Measurements from ENCODE around the gene SLC9A5.

SLC9A5 gene

GRCh38 chr16:67284699-67285646, 36.2 kb downstream of the SLC9A5 start:
- no peak overlapping the region for H3K27ac ChIP-seq (ENCODE audit: low read length)
- no peaks in the 10 kb centered on the region for H3K4me1 ChIP-seq (ENCODE audit: control insufficient read depth, insufficient read depth, low read length)
- no peaks in the 10 kb centered on the region for H3K27me3 ChIP-seq (ENCODE audit: control insufficient read depth in 1 of 2, insufficient read depth in 2 of 2, low read length in 2 of 2)
- H3K4me3 ChIP-seq (ENCODE audit: low read length in 2 of 2), result no peak overlapping the region
- H3K36me3 ChIP-seq (ENCODE audit: control insufficient read depth in 2 of 2, insufficient read depth in 2 of 2, low read length in 2 of 2), result no peaks in the 10 kb centered on the region
- H3K9me3 ChIP-seq (ENCODE audit: control insufficient read depth in 2 of 2, low read length in 2 of 2), result no peaks in the 10 kb centered on the region
- H3K9ac ChIP-seq (ENCODE audit: low read length in 2 of 2), result no peak overlapping the region

- no peaks in the 10 kb centered on the region for H3K27me3 ChIP-seq (ENCODE audit: control insufficient read depth in 1 of 2, insufficient read depth in 2 of 2, low read length in 2 of 2)
- no peaks in the 10 kb centered on the region for H3K36me3 ChIP-seq (ENCODE audit: control insufficient read depth in 2 of 2, insufficient read depth in 2 of 2, low read length in 2 of 2)
- H3K9me3 ChIP-seq (ENCODE audit: control insufficient read depth in 2 of 2, low read length in 2 of 2), result no peaks in the 10 kb centered on the region
- no peak overlapping the region for H3K27ac ChIP-seq (ENCODE audit: low read length)
- no peaks in the 10 kb centered on the region for H3K4me1 ChIP-seq (ENCODE audit: control insufficient read depth, insufficient read depth, low read length)
- no peak overlapping the region for H3K9ac ChIP-seq (ENCODE audit: low read length in 2 of 2)
- H3K4me3 ChIP-seq (ENCODE audit: low read length in 2 of 2), result no peak overlapping the region
Observed at GRCh38 chr16:67286441-67287235, 37.9 kb downstream of the SLC9A5 start.

- H3K36me3 ChIP-seq (ENCODE audit: control insufficient read depth in 2 of 2, insufficient read depth in 2 of 2, low read length in 2 of 2), result no peaks in the 10 kb centered on the region
- no peaks in the 10 kb centered on the region for H3K9me3 ChIP-seq (ENCODE audit: control insufficient read depth in 2 of 2, low read length in 2 of 2)
- no peak overlapping the region for H3K27ac ChIP-seq (ENCODE audit: low read length)
- no peaks in the 10 kb centered on the region for H3K4me1 ChIP-seq (ENCODE audit: control insufficient read depth, insufficient read depth, low read length)
- H3K27me3 ChIP-seq (ENCODE audit: control insufficient read depth in 1 of 2, insufficient read depth in 2 of 2, low read length in 2 of 2), result no peaks in the 10 kb centered on the region
- no peak overlapping the region for H3K4me3 ChIP-seq (ENCODE audit: low read length in 2 of 2)
- no peak overlapping the region for H3K9ac ChIP-seq (ENCODE audit: low read length in 2 of 2)
Observed at GRCh38 chr16:67287960-67288359, 39.2 kb downstream of the SLC9A5 start.

- Histone ChIP-seq H3K9me3 (ENCODE audit: control insufficient read depth in 2 of 2, low read length in 2 of 2) (no peaks in the 10 kb centered on the region), H3K4me3 (ENCODE audit: low read length in 2 of 2) (no peak overlapping the region), H3K27me3 (ENCODE audit: control insufficient read depth in 1 of 2, insufficient read depth in 2 of 2, low read length in 2 of 2) (peaks cover 0 to 2% of the 10 kb centered on the region in 2 donors), H3K9ac (ENCODE audit: low read length in 2 of 2) (no peak overlapping the region), H3K4me1 (ENCODE audit: control insufficient read depth, insufficient read depth, low read length) (no peaks in the 10 kb centered on the region), H3K36me3 (ENCODE audit: control insufficient read depth in 2 of 2, insufficient read depth in 2 of 2, low read length in 2 of 2) (no peaks in the 10 kb centered on the region), H3K27ac (ENCODE audit: low read length) (no peak overlapping the region)
Observed at GRCh38 chr16:67291461-67291860, 42.7 kb downstream of the SLC9A5 start.

- Histone ChIP-seq H3K27ac (ENCODE audit: low read length) (no peak overlapping the region), H3K27me3 (ENCODE audit: control insufficient read depth in 1 of 2, insufficient read depth in 2 of 2, low read length in 2 of 2) (peaks cover 0 to 5% of the 10 kb centered on the region in 2 donors), H3K9me3 (ENCODE audit: control insufficient read depth in 2 of 2, low read length in 2 of 2) (no peaks in the 10 kb centered on the region), H3K4me1 (ENCODE audit: control insufficient read depth, insufficient read depth, low read length) (no peaks in the 10 kb centered on the region), H3K36me3 (ENCODE audit: control insufficient read depth in 2 of 2, insufficient read depth in 2 of 2, low read length in 2 of 2) (no peaks in the 10 kb centered on the region), H3K4me3 (ENCODE audit: low read length in 2 of 2) (no peak overlapping the region), H3K9ac (ENCODE audit: low read length in 2 of 2) (no peak overlapping the region)
Observed at GRCh38 chr16:67294171-67294757, 45.5 kb downstream of the SLC9A5 start.

- H3K9ac ChIP-seq (ENCODE audit: low read length in 2 of 2), result no peak overlapping the region
- no peaks in the 10 kb centered on the region for H3K9me3 ChIP-seq (ENCODE audit: control insufficient read depth in 2 of 2, low read length in 2 of 2)
- no peak overlapping the region for H3K4me3 ChIP-seq (ENCODE audit: low read length in 2 of 2)
- H3K27ac ChIP-seq (ENCODE audit: low read length), result no peak overlapping the region
- peaks cover 0 to 6% of the 10 kb centered on the region in 2 donors for H3K27me3 ChIP-seq (ENCODE audit: control insufficient read depth in 1 of 2, insufficient read depth in 2 of 2, low read length in 2 of 2)
- H3K36me3 ChIP-seq (ENCODE audit: control insufficient read depth in 2 of 2, insufficient read depth in 2 of 2, low read length in 2 of 2), result no peaks in the 10 kb centered on the region
- no peaks in the 10 kb centered on the region for H3K4me1 ChIP-seq (ENCODE audit: control insufficient read depth, insufficient read depth, low read length)
Observed at GRCh38 chr16:67294938-67295361, 46.2 kb downstream of the SLC9A5 start.

- Histone ChIP-seq H3K27ac (ENCODE audit: low read length) (no peak overlapping the region), H3K9me3 (ENCODE audit: control insufficient read depth in 2 of 2, low read length in 2 of 2) (no peaks in the 10 kb centered on the region), H3K36me3 (ENCODE audit: control insufficient read depth in 2 of 2, insufficient read depth in 2 of 2, low read length in 2 of 2) (no peaks in the 10 kb centered on the region), H3K4me3 (ENCODE audit: low read length in 2 of 2) (no peak overlapping the region), H3K27me3 (ENCODE audit: control insufficient read depth in 1 of 2, insufficient read depth in 2 of 2, low read length in 2 of 2) (peaks cover 0 to 6% of the 10 kb centered on the region in 2 donors), H3K9ac (ENCODE audit: low read length in 2 of 2) (no peak overlapping the region), H3K4me1 (ENCODE audit: control insufficient read depth, insufficient read depth, low read length) (no peaks in the 10 kb centered on the region)
Observed at GRCh38 chr16:67296420-67296819, 47.6 kb downstream of the SLC9A5 start.

GRCh38 chr16:67298277-67298676, 49.5 kb downstream of the SLC9A5 start:
- Histone ChIP-seq H3K27me3 (ENCODE audit: control insufficient read depth in 1 of 2, insufficient read depth in 2 of 2, low read length in 2 of 2) (peaks cover 0 to 6% of the 10 kb centered on the region in 2 donors), H3K4me3 (ENCODE audit: low read length in 2 of 2) (no peak overlapping the region), H3K27ac (ENCODE audit: low read length) (no peak overlapping the region), H3K36me3 (ENCODE audit: control insufficient read depth in 2 of 2, insufficient read depth in 2 of 2, low read length in 2 of 2) (no peaks in the 10 kb centered on the region), H3K4me1 (ENCODE audit: control insufficient read depth, insufficient read depth, low read length) (no peaks in the 10 kb centered on the region), H3K9ac (ENCODE audit: low read length in 2 of 2) (no peak overlapping the region), H3K9me3 (ENCODE audit: control insufficient read depth in 2 of 2, low read length in 2 of 2) (no peaks in the 10 kb centered on the region)

- no peak overlapping the region for H3K4me3 ChIP-seq (ENCODE audit: low read length in 2 of 2)
- no peak overlapping the region for H3K9ac ChIP-seq (ENCODE audit: low read length in 2 of 2)
- no peaks in the 10 kb centered on the region for H3K4me1 ChIP-seq (ENCODE audit: control insufficient read depth, insufficient read depth, low read length)
- no peak overlapping the region for H3K27ac ChIP-seq (ENCODE audit: low read length)
- H3K36me3 ChIP-seq (ENCODE audit: control insufficient read depth in 2 of 2, insufficient read depth in 2 of 2, low read length in 2 of 2), result no peaks in the 10 kb centered on the region
- no peaks in the 10 kb centered on the region for H3K9me3 ChIP-seq (ENCODE audit: control insufficient read depth in 2 of 2, low read length in 2 of 2)
- H3K27me3 ChIP-seq (ENCODE audit: control insufficient read depth in 1 of 2, insufficient read depth in 2 of 2, low read length in 2 of 2), result peaks cover 0 to 6% of the 10 kb centered on the region in 2 donors
Observed at GRCh38 chr16:67299269-67299668, 50.5 kb downstream of the SLC9A5 start.

- no peaks in the 10 kb centered on the region for H3K36me3 ChIP-seq (ENCODE audit: control insufficient read depth in 2 of 2, insufficient read depth in 2 of 2, low read length in 2 of 2)
- H3K9ac ChIP-seq (ENCODE audit: low read length in 2 of 2), result no peak overlapping the region
- H3K27me3 ChIP-seq (ENCODE audit: control insufficient read depth in 1 of 2, insufficient read depth in 2 of 2, low read length in 2 of 2), result peaks cover 0 to 5% of the 10 kb centered on the region in 2 donors
- no peak overlapping the region for H3K4me3 ChIP-seq (ENCODE audit: low read length in 2 of 2)
- H3K4me1 ChIP-seq (ENCODE audit: control insufficient read depth, insufficient read depth, low read length), result no peaks in the 10 kb centered on the region
- H3K9me3 ChIP-seq (ENCODE audit: control insufficient read depth in 2 of 2, low read length in 2 of 2), result no peaks in the 10 kb centered on the region
- no peak overlapping the region for H3K27ac ChIP-seq (ENCODE audit: low read length)
Observed at GRCh38 chr16:67301080-67301782, 52.5 kb downstream of the SLC9A5 start.

All from stomach smooth muscle (tissue), 2 donors.